PC-9 (cell line): ENCODE results near the gene SBK3. TPM values are rescaled to one million over a fixed set of nuclear protein-coding genes. Genes with fewer than 3 reads are reported as not detected.
A peak's percentile ranks its signal among the peaks of the same experiment; 100 is the strongest.

Source experiments
- BruUV-seq: library from RNA; stranded (reverse); fragments of 400-500 nt; replicated peaks from 2 replicates; lab custom pipeline; 2021; lab: Mats Ljungman, UMichigan
- CTCF ChIA-PET: fragments of 300-600 bp; sonication (Branson Sonifier 250); formaldehyde crosslinking; loops from one replicate; lab custom pipeline; 2022; ENCODE audit warnings: antibody characterized with exemption; lab: Charles Lee
- POLR2A ChIA-PET: fragments of 300-600 bp; sonication (Branson Sonifier 250); formaldehyde crosslinking; loops from one replicate; lab custom pipeline; 2022; ENCODE audit warnings: antibody characterized with exemption; ENCODE audit not compliant: unreplicated experiment; lab: Charles Lee
- DNase-seq, 2 experiments: peaks; one replicate each; pipeline versions ENCODE4 v3.0.0 to v3.0.0-alpha.2; 2015 to 2022; ENCODE audit warnings: mixed read lengths in 1 of 2
- H2AFZ ChIP-seq: fragments of 200-600 bp; sonication (generic); 2 replicates; pipeline ENCODE4 v1.8.1; 2017; ENCODE audit warnings: antibody characterized with exemption
- H3F3A ChIP-seq: fragments of 200-600 bp; sonication (generic); 2 replicates; pipeline ENCODE4 v1.8.1; 2017; ENCODE audit warnings: antibody characterized with exemption, mild to moderate bottlenecking, low read depth; ENCODE audit not compliant: insufficient read depth
- H3K27ac ChIP-seq: fragments of 200-600 bp; sonication (generic); 2 replicates; pipeline ENCODE4 v1.6.1; 2016; ENCODE audit warnings: mixed run types
- H3K27me3 ChIP-seq: fragments of 200-600 bp; sonication (generic); 2 replicates; pipeline ENCODE4 v1.6.1; 2016; ENCODE audit warnings: low read depth, mixed run types; ENCODE audit not compliant: insufficient read depth
- H3K36me3 ChIP-seq: fragments of 200-600 bp; sonication (generic); 2 replicates; pipeline ENCODE4 v1.6.1; 2016; ENCODE audit warnings: low read depth, mixed run types
- H3K4me1 ChIP-seq: fragments of 200-600 bp; sonication (generic); replicated peaks from 2 replicates; pipeline ENCODE4 v1.6.1; 2016; ENCODE audit warnings: mixed run types; ENCODE audit not compliant: insufficient read depth
- H3K4me2 ChIP-seq: fragments of 200-600 bp; sonication (generic); 2 replicates; pipeline ENCODE4 v1.6.1; 2017; ENCODE audit warnings: mixed run types
- H3K4me3 ChIP-seq: fragments of 200-600 bp; sonication (generic); 2 replicates; pipeline ENCODE4 v1.6.1; 2016; ENCODE audit warnings: mixed run types
- H3K79me2 ChIP-seq: fragments of 200-600 bp; sonication (generic); 2 replicates; pipeline ENCODE4 v1.6.1; 2017; ENCODE audit warnings: low read depth, mixed run types
- H3K9me2 ChIP-seq: fragments of 200-600 bp; sonication (generic); 2 replicates; pipeline ENCODE4 v1.8.1; 2017; ENCODE audit warnings: mild to moderate bottlenecking; ENCODE audit not compliant: insufficient read depth
- H3K9me3 ChIP-seq: fragments of 200-600 bp; sonication (generic); 2 replicates; pipeline ENCODE4 v1.8.1; 2016; ENCODE audit warnings: low read depth; ENCODE audit not compliant: insufficient read depth
- H4K20me1 ChIP-seq: fragments of 200-600 bp; sonication (generic); 2 replicates; pipeline ENCODE4 v1.8.1; 2017; ENCODE audit not compliant: insufficient read depth
- CTCF ChIP-seq: fragments of 200-600 bp; sonication (generic); conservative IDR thresholded peaks from 2 replicates; pipeline ENCODE4 v1.6.1; 2017; ENCODE audit warnings: mixed run types, antibody characterized with exemption, mild to moderate bottlenecking, moderate library complexity
- EZH2 ChIP-seq: fragments of 200-600 bp; sonication (generic); IDR thresholded peaks from 2 replicates; pipeline ENCODE4 v1.8.0; 2017; ENCODE audit warnings: antibody characterized with exemption, low read depth
- intact Hi-C: fragments of 100-400 bp; cut with micrococcal nuclease; formaldehyde crosslinking; loops from one replicate; pipeline ENCODE4 v1.10.0; 2022; ENCODE audit not compliant: unreplicated experiment
- total RNA-seq: library from RNA; stranded (reverse); gene quantifications from 2 replicates; pipeline ENCODE4 v1.2.3, GENCODE V29; 2021

Gene SBK3
- total RNA-seq, 1 experiment from 2014 or later: 41.4 TPM

DNA sequence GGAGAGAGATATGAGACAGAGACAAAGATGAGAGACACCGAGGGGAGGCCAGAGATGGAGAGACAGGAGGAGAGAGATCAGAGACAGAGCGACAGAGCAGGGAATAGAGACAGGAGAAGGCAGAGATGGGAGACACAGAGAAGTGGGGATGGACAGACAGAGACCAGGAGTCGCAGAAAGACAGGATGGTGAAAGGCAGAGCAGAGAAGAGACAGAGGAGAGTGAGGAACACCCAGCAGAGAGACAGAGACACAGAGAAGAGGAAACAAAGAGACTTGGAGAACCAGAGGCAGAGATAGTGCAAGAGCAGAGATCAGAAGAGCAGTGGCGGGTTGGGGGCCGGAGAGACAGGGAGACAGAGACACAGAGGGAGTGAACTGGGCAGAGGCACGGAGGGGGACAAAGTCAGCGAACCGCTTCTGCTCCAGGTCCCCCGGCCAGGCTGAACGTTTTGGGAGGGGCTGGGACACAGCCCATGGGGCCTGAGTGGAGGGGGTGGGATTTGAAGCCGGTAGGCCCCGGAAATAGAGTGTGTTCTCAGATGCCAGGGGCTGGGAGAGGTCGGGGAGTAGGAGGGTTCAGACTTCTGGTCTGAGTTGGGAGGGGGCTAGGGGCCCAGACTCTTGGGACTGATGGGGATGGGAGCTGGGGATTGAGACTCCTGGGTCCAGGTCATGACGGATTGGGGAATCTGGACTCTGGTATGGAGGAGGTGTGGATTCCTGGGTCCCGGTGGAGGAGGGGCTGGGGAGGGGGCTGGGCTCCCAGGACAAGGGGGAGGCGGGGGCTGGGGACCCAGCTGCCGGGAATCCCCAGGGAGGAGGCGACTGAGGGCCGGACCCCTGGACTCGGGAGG lies 34.7 kb upstream of the SBK3 start:
- Histone ChIP-seq H3K9me2 (no peaks in the 10 kb centered on the region), H4K20me1 (peaks cover 7% of the 10 kb centered on the region; the same call in 1 of the 2 replicates), H3K4me1 (0 out of 2 replicates have a peak, but pooled peaks cover 3% of the 10 kb centered on the region), H3K27me3 (0 out of 2 replicates have a peak, but pooled peaks cover 2% of the 10 kb centered on the region), H3K4me2 (peak overlapping the region; percentile 91), H3F3A (peaks cover 41% of the 10 kb centered on the region; the same call in 1 of the 2 replicates), H3K9me3 (no peaks in the 10 kb centered on the region), H3K79me2 (peaks cover 18% of the 10 kb centered on the region), H3K36me3 (peaks cover 9% of the 10 kb centered on the region; the same call in 1 of the 2 replicates), H3K27ac (peak overlapping the region; percentile 62), H3K4me3 (peak overlapping the region; percentile 98), H2AFZ (peak overlapping the region; percentile 87)
- TF ChIP-seq CTCF: no peak
- no peak for TF ChIP-seq EZH2
- peak in 1 of 2 experiments; percentile 46 for DNase-seq
- intact Hi-C loops: loop anchor here (1.0 kb wide), 1 partner anchor 34 kb away; no protein-coding TSS in a partner anchor
- ChIA-PET CTCF (no interaction called here), POLR2A (interaction anchor here (0.6 to 1.6 kb wide), 4 partner anchors 19 to 50 kb away, joined by 5 to 6 read pairs (median 6); partner anchors contain the start of gene FIZ1)
- no TSS peak for BruUV-seq

- no peaks in the 10 kb centered on the region for H3K9me3 ChIP-seq
- TF ChIP-seq CTCF: no peak
- TF ChIP-seq EZH2: no peak
- H2AFZ ChIP-seq: no peak overlapping the region
- H3K36me3 ChIP-seq: peaks cover 9% of the 10 kb centered on the region; the same call in 1 of the 2 replicates
- DNase-seq: no peak
- ChIA-PET POLR2A (no interaction called here), CTCF (no interaction called here)
- BruUV-seq: TSS peak; percentile 27
- peak overlapping the region; percentile 98 for H3K4me3 ChIP-seq
- peaks cover 7% of the 10 kb centered on the region; the same call in 1 of the 2 replicates for H4K20me1 ChIP-seq
- H3K79me2 ChIP-seq: peaks cover 18% of the 10 kb centered on the region
- H3K9me2 ChIP-seq: no peaks in the 10 kb centered on the region
- 0 out of 2 replicates have a peak, but pooled peaks cover 3% of the 10 kb centered on the region for H3K4me1 ChIP-seq
- H3F3A ChIP-seq: peaks cover 42% of the 10 kb centered on the region; the same call in 1 of the 2 replicates
- H3K4me2 ChIP-seq: peak overlapping the region; percentile 91
- intact Hi-C loops: no loop called here
- H3K27ac ChIP-seq: no peak overlapping the region
- no peaks in the 10 kb centered on the region for H3K27me3 ChIP-seq
Measured at GRCh38 chr19:55578761-55579747, 33.7 kb upstream of the SBK3 start.
